Upper lobe of left lung (tissue), 4 donors: ENCODE results near the gene VRK2.

ENCODE experiments used
- EP300 ChIP-seq, 4 donors: sonication (generic); formaldehyde crosslinking; IDR thresholded peaks; one replicate each; pipeline ENCODE4 v1.5.1; 2017; ENCODE audit warnings: antibody characterized with exemption in 4 of 4, control low read depth in 2 of 4
- POLR2AphosphoS5 ChIP-seq, 2 donors: sonication (generic); formaldehyde crosslinking; IDR thresholded peaks; one replicate each; pipeline ENCODE4 v1.5.1; 2017; ENCODE audit warnings: antibody characterized with exemption in 2 of 2
- TF ChIP-seq, protein P1 (sequence below), 6 experiments: fragments of 450-650 bp in 4 of 6; fragments of 200-600 bp in 2 of 6; sonication (generic) in 2 of 6; IDR thresholded peaks; one replicate each; pipeline ENCODE4 v1.5.1; 2016 to 2019; ENCODE audit warnings: antibody characterized with exemption in 6 of 6

DNA sequence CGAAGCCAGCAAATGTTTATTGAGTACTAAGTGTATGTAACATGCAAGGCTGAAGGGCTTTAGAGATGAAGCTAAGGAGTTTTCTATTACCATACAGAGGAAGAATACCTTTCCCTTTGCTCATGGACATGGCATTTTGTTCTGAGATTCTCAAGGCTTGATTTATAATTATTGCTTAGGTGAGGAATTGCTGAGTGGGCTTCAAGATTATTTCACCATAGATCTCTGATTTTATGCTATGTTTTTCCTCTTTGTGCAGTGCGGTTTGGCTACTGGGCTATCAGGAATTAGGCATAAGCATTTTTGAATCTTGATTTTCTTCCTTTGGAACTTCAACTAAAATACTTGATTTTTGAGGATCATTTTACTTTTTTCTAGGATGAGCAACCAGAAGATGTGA lies 42.5 kb downstream of the VRK2 start:
- TF ChIP-seq EP300 (IDR thresholded peaks at IDR 0.05) (no peak), POLR2AphosphoS5 (IDR thresholded peaks at IDR 0.05) (no peak)
- TF ChIP-seq, protein P1, sequence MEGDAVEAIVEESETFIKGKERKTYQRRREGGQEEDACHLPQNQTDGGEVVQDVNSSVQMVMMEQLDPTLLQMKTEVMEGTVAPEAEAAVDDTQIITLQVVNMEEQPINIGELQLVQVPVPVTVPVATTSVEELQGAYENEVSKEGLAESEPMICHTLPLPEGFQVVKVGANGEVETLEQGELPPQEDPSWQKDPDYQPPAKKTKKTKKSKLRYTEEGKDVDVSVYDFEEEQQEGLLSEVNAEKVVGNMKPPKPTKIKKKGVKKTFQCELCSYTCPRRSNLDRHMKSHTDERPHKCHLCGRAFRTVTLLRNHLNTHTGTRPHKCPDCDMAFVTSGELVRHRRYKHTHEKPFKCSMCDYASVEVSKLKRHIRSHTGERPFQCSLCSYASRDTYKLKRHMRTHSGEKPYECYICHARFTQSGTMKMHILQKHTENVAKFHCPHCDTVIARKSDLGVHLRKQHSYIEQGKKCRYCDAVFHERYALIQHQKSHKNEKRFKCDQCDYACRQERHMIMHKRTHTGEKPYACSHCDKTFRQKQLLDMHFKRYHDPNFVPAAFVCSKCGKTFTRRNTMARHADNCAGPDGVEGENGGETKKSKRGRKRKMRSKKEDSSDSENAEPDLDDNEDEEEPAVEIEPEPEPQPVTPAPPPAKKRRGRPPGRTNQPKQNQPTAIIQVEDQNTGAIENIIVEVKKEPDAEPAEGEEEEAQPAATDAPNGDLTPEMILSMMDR (IDR thresholded peaks at IDR 0.05), result no peak
